Breast epithelium (tissue), 4 donors: ENCODE measurements around the gene PDX1. TPM values are rescaled to one million over a fixed set of nuclear protein-coding genes. Genes with fewer than 3 reads are reported as not detected.

Source experiments
- DNase-seq, 2 donors: peaks; one replicate each; pipeline ENCODE4 v3.0.0-alpha.2; 2019; ENCODE audit warnings: low spot score in 2 of 2
- H3K27ac ChIP-seq, 2 donors: fragments of 200-600 bp; sonication (generic) in 1 of 2; one replicate each; pipeline ENCODE4 v1.5.1; 2016 to 2019; ENCODE audit warnings: mild to moderate bottlenecking in 1 of 2
- H3K27me3 ChIP-seq, 2 donors: fragments of 200-600 bp; sonication (generic) in 1 of 2; one replicate each; pipeline versions ENCODE4 v1.5.1 to v1.6.0; 2017 to 2019; ENCODE audit warnings: control low read depth in 1 of 2, mild to moderate bottlenecking in 1 of 2
- H3K36me3 ChIP-seq: fragments of 200-600 bp; one replicate; pipeline ENCODE4 v1.5.1; 2019
- H3K4me1 ChIP-seq, 2 donors: fragments of 200-600 bp; sonication (generic); one replicate each; pipeline ENCODE4 v1.5.1; 2016 to 2019; ENCODE audit warnings: control low read depth in 1 of 2
- H3K4me3 ChIP-seq, 3 donors: fragments of 200-600 bp; sonication (generic); 1 replicate in 2 of 3; 2 replicates in 1 of 3; pipeline ENCODE4 v1.5.1; 2016 to 2019; ENCODE audit warnings: mild to moderate bottlenecking in 3 of 3, moderate library complexity in 2 of 3
- H3K9me3 ChIP-seq, 2 donors: fragments of 200-600 bp; sonication (generic) in 1 of 2; one replicate each; pipeline ENCODE4 v1.5.1; 2016 to 2019; ENCODE audit warnings: control low read depth in 1 of 2
- POLR2A ChIP-seq: fragments of 450-650 bp; IDR thresholded peaks from one replicate; pipeline ENCODE4 v1.6.1; 2016; ENCODE audit warnings: antibody characterized with exemption, mild to moderate bottlenecking, moderate library complexity
- POLR2AphosphoS5 ChIP-seq, 3 donors: sonication (generic); formaldehyde crosslinking; IDR thresholded peaks; one replicate each; pipeline ENCODE4 v1.6.1; 2017; ENCODE audit warnings: antibody characterized with exemption in 3 of 3
- intact Hi-C: fragments of 100-400 bp; cut with DNase I; formaldehyde crosslinking; loops from one replicate; pipeline ENCODE4 v1.15.1; 2023; ENCODE audit warnings: low total_unique reads
- total RNA-seq, 3 donors: library from RNA; depleted of rRNA; stranded (reverse); fragments of >200 nt; gene quantifications; one replicate each; pipeline ENCODE4 v1.1.0, GENCODE V29; 2016
- TF ChIP-seq, protein P1 (sequence below), 3 donors: fragments of 450-650 bp; IDR thresholded peaks; one replicate each; pipeline ENCODE4 v1.5.1; 2016 to 2017; ENCODE audit warnings: antibody characterized with exemption in 3 of 3, mild to moderate bottlenecking in 3 of 3, moderate library complexity in 3 of 3

PDX1 gene
- total RNA-seq, 3 donors from 2014 or later, result not detected

DNA sequence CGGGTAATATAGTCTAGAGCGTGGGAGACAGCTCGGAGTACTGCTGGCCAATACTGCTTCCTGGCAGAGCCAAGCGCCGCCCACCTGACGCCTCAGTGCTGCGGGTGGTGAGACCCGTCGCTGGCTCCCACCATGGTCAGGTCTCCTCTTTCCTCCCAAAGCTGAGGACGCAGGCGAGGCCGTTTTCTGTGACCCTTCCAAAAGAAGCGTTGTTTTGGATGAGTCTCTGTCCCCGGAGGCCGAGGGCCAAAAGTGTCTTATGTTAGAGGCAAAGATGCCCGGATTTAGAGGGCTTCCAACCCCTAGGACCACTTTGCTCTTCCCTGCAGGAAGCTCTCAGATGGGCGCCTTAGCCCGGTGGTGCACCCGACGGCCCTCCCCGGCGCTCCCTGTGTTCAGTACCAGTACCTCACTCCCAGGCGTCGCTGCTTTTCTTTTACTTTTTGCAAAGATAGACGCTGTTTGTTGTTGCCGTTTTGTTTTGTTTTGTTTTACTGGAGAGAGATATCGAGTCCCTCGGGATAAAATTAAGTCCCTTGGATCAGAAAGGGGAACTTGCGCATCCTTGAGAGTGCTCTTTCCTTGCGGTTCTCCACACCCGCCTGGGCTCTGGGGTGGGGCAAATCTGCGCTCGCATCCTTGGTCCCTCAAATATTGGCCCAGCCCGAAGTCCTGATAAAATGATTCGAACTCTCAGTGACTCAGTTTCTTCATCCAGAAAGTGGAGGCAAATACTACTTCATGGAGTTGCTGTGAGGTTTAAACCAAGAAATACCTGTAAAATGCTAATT lies 7.0 kb downstream of the PDX1 start:
- Histone ChIP-seq H3K4me3 (no peak overlapping the region), H3K27me3 (peaks cover 0 to 94% of the 10 kb centered on the region in 2 donors), H3K36me3 (no peaks in the 10 kb centered on the region), H3K4me1 (no peaks in the 10 kb centered on the region), H3K9me3 (no peaks in the 10 kb centered on the region), H3K27ac (no peak overlapping the region)
- no peak for DNase-seq
- TF ChIP-seq POLR2AphosphoS5 (IDR thresholded peaks at IDR 0.05) (no peak), POLR2A (no peak)
- TF ChIP-seq, protein P1, sequence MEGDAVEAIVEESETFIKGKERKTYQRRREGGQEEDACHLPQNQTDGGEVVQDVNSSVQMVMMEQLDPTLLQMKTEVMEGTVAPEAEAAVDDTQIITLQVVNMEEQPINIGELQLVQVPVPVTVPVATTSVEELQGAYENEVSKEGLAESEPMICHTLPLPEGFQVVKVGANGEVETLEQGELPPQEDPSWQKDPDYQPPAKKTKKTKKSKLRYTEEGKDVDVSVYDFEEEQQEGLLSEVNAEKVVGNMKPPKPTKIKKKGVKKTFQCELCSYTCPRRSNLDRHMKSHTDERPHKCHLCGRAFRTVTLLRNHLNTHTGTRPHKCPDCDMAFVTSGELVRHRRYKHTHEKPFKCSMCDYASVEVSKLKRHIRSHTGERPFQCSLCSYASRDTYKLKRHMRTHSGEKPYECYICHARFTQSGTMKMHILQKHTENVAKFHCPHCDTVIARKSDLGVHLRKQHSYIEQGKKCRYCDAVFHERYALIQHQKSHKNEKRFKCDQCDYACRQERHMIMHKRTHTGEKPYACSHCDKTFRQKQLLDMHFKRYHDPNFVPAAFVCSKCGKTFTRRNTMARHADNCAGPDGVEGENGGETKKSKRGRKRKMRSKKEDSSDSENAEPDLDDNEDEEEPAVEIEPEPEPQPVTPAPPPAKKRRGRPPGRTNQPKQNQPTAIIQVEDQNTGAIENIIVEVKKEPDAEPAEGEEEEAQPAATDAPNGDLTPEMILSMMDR (IDR thresholded peaks at IDR 0.05), result no peak
- intact Hi-C loops, result no loop called here

DNA sequence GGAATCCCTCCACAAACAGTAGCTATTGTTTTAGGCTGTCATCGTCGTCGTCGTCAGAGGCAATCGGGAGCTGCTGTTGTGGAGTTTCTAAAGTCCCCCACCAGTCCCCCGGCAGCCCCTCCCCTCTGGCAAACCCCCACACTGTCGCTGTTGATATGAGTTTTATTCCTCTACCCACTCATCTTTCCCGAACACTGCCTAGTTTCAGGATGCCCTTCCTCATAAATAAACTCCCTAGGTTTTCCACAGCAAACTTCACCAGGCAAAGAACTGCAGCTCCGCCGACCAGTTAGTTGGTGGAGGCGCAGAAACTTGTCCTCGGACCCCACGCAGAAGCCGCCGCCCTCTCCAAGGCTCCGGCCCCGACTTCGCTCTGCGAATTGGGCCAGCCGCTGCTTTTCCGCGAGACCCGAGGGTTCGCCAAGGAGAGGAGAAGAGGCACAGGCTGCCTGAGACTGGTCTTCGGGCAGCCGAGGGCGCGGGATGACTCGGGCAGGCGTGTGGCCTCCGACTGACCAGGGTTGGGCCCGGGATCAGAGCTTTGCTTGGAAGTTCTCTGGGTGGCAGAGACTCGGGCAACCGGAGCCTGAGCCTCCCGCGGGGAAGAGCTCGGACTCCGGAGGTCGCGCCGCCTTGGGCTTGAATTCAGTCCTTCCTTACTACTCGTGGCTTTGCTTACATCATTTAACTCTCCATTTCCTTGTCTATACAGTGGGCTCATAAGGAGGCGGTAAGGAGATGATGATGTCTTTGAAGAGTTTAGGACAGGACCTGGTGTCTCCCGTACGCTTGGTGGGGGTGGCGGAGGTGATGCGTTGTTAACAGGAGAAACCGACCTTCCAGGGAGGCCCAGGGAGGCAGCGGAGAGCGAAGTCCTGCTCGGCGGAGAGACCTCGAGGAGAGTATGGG lies 7.9 kb downstream of the PDX1 start:
- intact Hi-C loops, result no loop called here
- H3K36me3 ChIP-seq, result no peaks in the 10 kb centered on the region
- peaks cover 0 to 86% of the 10 kb centered on the region in 2 donors for H3K27me3 ChIP-seq
- H3K4me3 ChIP-seq, result no peak overlapping the region
- DNase-seq, result no peak
- H3K4me1 ChIP-seq, result no peaks in the 10 kb centered on the region
- no peak overlapping the region for H3K27ac ChIP-seq
- no peaks in the 10 kb centered on the region for H3K9me3 ChIP-seq
- TF ChIP-seq POLR2AphosphoS5 (IDR thresholded peaks at IDR 0.05) (no peak), POLR2A (no peak)
- TF ChIP-seq, protein P1 (IDR thresholded peaks at IDR 0.05), result no peak

DNA sequence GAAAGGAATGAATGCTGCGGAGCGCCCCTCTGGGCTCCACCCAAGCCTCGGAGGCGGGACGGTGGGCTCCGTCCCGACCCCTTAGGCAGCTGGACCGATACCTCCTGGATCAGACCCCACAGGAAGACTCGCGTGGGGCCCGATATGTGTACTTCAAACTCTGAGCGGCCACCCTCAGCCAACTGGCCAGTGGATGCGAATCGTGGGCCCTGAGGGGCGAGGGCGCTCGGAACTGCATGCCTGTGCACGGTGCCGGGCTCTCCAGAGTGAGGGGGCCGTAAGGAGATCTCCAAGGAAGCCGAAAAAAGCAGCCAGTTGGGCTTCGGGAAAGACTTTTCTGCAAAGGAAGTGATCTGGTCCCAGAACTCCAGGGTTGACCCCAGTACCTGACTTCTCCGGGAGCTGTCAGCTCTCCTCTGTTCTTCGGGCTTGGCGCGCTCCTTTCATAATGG lies 8.6 kb downstream of the PDX1 start:
- DNase-seq, result no peak
- TF ChIP-seq POLR2A, result no peak
- TF ChIP-seq, protein P1 (IDR thresholded peaks at IDR 0.05), result no peak
- TF ChIP-seq POLR2AphosphoS5 (IDR thresholded peaks at IDR 0.05), result no peak
- Histone ChIP-seq H3K27ac (no peak overlapping the region), H3K4me1 (no peaks in the 10 kb centered on the region), H3K4me3 (no peak overlapping the region), H3K9me3 (no peaks in the 10 kb centered on the region), H3K27me3 (peaks cover 0 to 81% of the 10 kb centered on the region in 2 donors), H3K36me3 (no peaks in the 10 kb centered on the region)
- intact Hi-C loops, result no loop called here

DNA sequence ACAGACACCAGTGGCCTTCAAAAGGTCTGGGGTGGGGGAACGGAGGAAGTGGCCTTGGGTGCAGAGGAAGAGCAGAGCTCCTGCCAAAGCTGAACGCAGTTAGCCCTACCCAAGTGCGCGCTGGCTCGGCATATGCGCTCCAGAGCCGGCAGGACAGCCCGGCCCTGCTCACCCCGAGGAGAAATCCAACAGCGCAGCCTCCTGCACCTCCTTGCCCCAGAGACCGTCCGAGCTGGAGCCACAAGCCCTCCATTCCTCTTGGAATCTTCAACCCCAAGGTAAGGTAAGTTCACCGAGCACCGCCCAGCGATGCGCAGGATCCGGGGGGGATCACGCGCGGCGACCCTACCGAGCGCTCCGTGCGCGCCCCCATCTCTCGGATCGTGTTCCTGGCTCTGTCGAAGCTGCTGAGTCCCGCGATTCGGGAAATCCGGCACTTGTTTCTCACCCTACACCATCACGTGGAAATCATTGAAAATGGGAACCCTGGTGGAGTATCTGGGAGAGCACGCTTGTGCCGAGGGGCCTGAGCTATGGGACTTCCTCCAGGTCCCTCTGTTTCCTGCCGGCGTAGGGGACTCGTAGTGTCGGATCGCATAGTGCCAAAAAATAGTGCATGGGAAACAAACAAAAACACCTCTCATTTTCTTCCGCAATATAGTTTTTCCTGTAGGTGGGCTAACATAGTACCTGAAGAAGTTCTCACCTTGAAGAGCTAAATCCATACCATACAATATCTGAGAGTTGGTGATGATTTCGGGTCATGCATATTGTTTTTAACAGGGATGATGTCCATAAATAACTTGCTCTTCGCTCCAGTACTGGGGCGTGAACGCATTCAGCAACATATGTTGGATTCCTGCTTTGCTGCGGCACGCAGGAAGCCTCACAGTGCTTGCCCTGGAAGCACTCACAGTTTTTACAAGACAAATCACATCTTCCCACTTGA lies 9.3 kb downstream of the PDX1 start:
- intact Hi-C loops, result no loop called here
- Histone ChIP-seq H3K4me3 (no peak overlapping the region), H3K4me1 (no peaks in the 10 kb centered on the region), H3K27ac (no peak overlapping the region), H3K36me3 (no peaks in the 10 kb centered on the region), H3K27me3 (peaks cover 0 to 76% of the 10 kb centered on the region in 2 donors), H3K9me3 (no peaks in the 10 kb centered on the region)
- TF ChIP-seq, protein P1 (IDR thresholded peaks at IDR 0.05), result no peak
- TF ChIP-seq POLR2AphosphoS5 (IDR thresholded peaks at IDR 0.05) (no peak), POLR2A (no peak)
- DNase-seq, result no peak
